Ectodermal cell (in vitro differentiated cells): ENCODE measurements around the gene GK.

ENCODE experiments used
- H3K27ac ChIP-seq: 2 replicates; pipeline ENCODE4 v1.7.0; 2013; ENCODE audit warnings: mild to moderate bottlenecking, low read depth, low read length; ENCODE audit not compliant: insufficient read depth, poor library complexity, severe bottlenecking
- H3K27me3 ChIP-seq: 2 replicates; pipeline ENCODE4 v1.7.0; 2013; ENCODE audit warnings: mild to moderate bottlenecking, low read length; ENCODE audit not compliant: insufficient read depth, control insufficient read depth, poor library complexity, severe bottlenecking
- H3K36me3 ChIP-seq: one replicate; pipeline ENCODE4 v1.7.0; 2013; ENCODE audit warnings: low read length; ENCODE audit not compliant: control insufficient read depth, insufficient read depth
- H3K4me1 ChIP-seq: one replicate; pipeline ENCODE4 v1.7.0; 2013; ENCODE audit warnings: low read length; ENCODE audit not compliant: control insufficient read depth, insufficient read depth
- H3K4me3 ChIP-seq: 2 replicates; pipeline ENCODE4 v1.7.0; 2013; ENCODE audit warnings: low read depth, low read length, control low read depth; ENCODE audit not compliant: insufficient read depth
- H3K9me3 ChIP-seq: 2 replicates; pipeline ENCODE4 v1.7.0; 2013; ENCODE audit warnings: mild to moderate bottlenecking, low read length, moderate library complexity; ENCODE audit not compliant: control insufficient read depth
- WGBS, 2 experiments: methylation state at CpG; one replicate each; pipeline ENCODE4 v1.1.7; 2013; ENCODE audit warnings: missing lambda C conversion rate in 2 of 2; 5-methylcytosine and 5-hydroxymethylcytosine counted together

The GK gene

DNA sequence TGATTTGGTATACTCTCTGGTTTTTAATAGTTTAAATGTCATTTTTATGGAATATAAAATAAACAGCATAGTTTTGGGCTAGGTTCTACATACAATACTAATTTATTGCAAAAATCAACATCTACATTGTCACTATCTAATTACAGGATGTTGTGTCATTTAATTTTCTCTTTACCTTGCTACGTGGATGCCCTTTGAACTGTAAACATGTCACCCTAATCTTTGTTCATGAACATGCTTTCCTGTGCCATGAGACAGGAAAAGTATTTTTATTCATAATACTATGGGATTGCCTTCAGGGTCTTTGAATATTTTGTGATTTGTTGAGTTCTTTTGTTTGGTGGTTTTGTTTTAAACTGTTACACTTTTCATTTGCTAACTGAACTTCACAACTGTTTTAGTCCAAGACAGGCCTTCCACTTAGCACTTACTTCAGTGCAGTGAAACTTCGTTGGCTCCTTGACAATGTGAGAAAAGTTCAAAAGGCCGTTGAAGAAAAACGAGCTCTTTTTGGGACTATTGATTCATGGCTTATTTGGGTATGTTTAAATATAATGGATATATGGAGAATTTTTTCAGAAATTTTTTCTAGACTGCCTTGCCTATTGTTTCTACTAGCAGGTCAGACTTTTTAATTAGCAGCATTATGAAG lies 40.9 kb downstream of the GK start:
- H3K27ac ChIP-seq = no peak overlapping the region
- H3K4me1 ChIP-seq = no peaks in the 10 kb centered on the region
- no peaks in the 10 kb centered on the region for H3K36me3 ChIP-seq
- no peak overlapping the region for H3K4me3 ChIP-seq
- no peaks in the 10 kb centered on the region for H3K9me3 ChIP-seq
- H3K27me3 ChIP-seq = no peaks in the 10 kb centered on the region
- WGBS, 2 experiments = 82 to 88% methylated on average over 2 to 4 of the region's 4 CpGs

DNA sequence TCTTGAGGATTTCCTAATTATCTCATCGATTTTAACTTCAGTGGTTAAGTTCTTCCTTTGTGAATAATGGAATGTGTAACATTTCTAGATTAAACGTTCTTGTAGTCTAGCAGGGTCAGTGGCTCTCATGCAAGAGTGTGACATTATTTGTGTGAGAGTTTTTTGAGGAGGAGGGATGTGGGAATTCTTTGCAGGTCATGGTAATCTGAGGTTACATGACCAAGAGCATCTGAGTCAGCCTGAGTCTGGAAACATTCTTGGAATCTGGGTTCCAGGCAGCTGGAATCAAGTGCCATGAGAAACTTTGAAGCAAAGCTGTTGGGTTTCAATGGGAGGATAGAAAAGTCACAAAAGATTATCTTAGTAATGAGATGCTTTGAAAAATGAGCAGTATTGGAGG lies 49.5 kb downstream of the GK start:
- WGBS, 2 experiments = 93 to 98% methylated on average over 2 of the region's 2 CpGs
- H3K4me3 ChIP-seq = no peak overlapping the region
- H3K36me3 ChIP-seq = no peaks in the 10 kb centered on the region
- H3K27me3 ChIP-seq = no peaks in the 10 kb centered on the region
- no peak overlapping the region for H3K27ac ChIP-seq
- no peaks in the 10 kb centered on the region for H3K4me1 ChIP-seq
- no peaks in the 10 kb centered on the region for H3K9me3 ChIP-seq

DNA sequence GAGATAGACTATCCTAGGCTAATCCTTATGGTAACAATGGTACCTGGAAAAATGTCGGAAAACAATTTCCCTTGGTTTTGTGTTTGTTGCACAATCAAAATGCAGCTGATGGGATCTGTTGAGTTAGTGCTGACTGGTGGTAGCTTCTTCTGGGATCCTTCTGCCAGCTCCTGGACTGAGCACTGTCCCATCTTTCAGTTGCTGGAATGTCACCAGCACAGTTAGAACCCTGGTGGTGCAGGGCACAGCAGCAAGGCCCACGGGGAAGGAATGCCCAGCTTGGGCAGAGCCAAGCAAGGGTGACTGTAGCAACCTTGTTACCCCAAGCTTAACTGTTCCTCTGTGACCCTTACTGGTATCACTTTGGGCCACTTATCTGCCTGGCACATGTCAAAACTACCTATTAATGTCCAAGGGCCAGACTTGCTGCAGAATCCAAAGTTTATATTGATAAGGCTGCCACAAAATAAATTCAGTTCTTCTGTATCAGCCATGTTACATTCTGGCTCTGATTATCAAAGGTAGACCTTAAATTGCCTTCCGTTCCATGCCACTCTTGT lies 53.1 kb downstream of the GK start:
- Histone ChIP-seq H3K4me1 (no peaks in the 10 kb centered on the region), H3K4me3 (no peak overlapping the region), H3K36me3 (no peaks in the 10 kb centered on the region), H3K27me3 (no peaks in the 10 kb centered on the region), H3K27ac (no peak overlapping the region), H3K9me3 (no peaks in the 10 kb centered on the region)
- WGBS, 2 experiments = 92 to 93% methylated on average over 3 of the region's 3 CpGs

DNA sequence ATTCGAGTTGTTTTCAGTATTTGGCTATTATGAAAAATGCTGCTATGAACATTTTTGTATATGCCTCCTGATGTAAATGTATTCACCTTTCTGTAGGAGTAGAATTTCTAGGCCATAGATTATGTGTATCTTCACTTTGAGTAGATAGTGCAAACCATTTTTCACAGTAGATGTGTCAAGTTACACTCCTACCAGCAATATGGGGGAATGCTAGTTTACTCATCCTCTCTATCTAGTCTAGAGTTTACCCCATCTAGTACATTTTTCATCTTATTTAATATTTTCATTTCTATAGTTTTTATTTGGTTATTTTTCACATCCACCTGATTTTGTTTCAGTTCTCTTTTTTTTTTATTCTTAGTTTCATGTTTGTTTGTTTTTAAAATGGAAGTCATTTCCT lies 59.0 kb downstream of the GK start:
- Histone ChIP-seq H3K36me3 (no peaks in the 10 kb centered on the region), H3K4me1 (no peaks in the 10 kb centered on the region), H3K9me3 (no peaks in the 10 kb centered on the region), H3K27ac (no peak overlapping the region), H3K27me3 (no peaks in the 10 kb centered on the region), H3K4me3 (no peak overlapping the region)
- WGBS, 2 experiments = 83% methylated on average over 1 of the region's 1 CpG; no CpG with 5 or more reads in 1 of the 2 experiments

DNA sequence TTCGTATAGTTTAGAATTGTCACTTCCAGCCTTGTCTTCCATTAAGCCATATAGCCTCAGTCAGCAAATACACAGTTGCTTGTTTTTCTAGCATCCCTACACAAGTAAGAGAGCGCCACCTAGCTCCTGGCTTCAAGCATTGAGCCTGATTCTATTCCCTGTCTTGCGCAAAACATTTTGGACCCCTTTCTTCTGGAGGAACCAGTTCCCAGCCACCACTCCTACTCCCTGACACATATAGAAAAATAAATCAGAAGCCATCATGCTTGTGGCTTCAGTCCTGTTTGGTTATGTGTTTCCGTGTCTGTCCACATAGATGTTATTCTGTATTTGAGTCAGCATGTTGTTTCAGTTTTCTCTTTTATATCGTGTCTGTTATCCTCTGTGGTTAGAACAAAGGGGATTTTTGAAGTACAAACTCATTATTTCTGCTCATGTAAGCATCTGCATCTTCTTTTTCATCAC lies 59.9 kb downstream of the GK start:
- Histone ChIP-seq H3K4me1 (no peaks in the 10 kb centered on the region), H3K4me3 (no peak overlapping the region), H3K9me3 (no peaks in the 10 kb centered on the region), H3K36me3 (no peaks in the 10 kb centered on the region), H3K27ac (no peak overlapping the region), H3K27me3 (no peaks in the 10 kb centered on the region)
- WGBS, 2 experiments = 69 to 77% methylated on average over 5 of the region's 5 CpGs

DNA sequence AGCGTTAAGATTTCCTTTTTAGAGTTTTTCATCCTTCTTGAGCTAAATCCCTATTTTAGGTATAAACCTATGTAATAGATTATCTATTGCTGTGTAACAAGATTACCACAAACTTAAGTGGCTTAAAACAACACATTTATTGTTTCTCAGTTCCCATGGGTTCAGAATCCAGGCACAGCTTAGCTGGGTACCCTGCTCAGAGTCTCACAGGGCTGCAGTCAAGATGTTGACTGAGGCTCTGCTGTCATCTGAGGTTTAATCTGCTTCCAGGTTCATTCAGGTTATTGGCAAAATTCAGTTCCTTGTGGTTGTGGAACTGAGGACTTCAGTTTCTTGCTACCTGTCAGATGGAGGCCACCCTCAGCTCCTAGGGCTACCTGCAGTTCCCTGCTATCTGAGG lies 60.9 kb downstream of the GK start:
- Histone ChIP-seq H3K27ac (no peak overlapping the region), H3K27me3 (no peaks in the 10 kb centered on the region), H3K36me3 (no peaks in the 10 kb centered on the region), H3K9me3 (no peaks in the 10 kb centered on the region), H3K4me1 (no peaks in the 10 kb centered on the region), H3K4me3 (no peak overlapping the region)
- no CpG with 5 or more reads among the region's 1 CpG for WGBS, 2 experiments

DNA sequence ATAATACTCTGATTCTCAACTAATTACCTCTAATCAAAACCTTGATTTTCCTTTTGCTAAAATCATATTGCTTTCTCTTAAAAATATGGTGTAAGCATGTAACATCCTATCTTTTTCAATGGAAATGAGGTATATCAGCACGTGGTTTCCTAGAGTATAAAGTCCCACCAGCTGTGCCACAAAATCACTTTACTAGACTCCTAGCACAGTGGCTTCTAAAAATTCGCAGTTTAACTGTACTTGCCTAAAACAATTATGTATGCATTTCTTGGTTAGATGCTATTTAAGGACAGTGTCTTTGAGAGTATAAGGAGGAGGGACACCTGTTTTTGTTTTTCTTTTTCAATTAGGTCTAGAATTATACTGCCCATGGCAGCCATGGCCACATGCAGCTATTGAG lies 62.8 kb downstream of the GK start:
- H3K36me3 ChIP-seq = no peaks in the 10 kb centered on the region
- H3K27me3 ChIP-seq = no peaks in the 10 kb centered on the region
- no peaks in the 10 kb centered on the region for H3K4me1 ChIP-seq
- no peak overlapping the region for H3K4me3 ChIP-seq
- no peak overlapping the region for H3K27ac ChIP-seq
- no peaks in the 10 kb centered on the region for H3K9me3 ChIP-seq
- WGBS, 2 experiments = 90 to 95% methylated on average over 2 of the region's 2 CpGs

DNA sequence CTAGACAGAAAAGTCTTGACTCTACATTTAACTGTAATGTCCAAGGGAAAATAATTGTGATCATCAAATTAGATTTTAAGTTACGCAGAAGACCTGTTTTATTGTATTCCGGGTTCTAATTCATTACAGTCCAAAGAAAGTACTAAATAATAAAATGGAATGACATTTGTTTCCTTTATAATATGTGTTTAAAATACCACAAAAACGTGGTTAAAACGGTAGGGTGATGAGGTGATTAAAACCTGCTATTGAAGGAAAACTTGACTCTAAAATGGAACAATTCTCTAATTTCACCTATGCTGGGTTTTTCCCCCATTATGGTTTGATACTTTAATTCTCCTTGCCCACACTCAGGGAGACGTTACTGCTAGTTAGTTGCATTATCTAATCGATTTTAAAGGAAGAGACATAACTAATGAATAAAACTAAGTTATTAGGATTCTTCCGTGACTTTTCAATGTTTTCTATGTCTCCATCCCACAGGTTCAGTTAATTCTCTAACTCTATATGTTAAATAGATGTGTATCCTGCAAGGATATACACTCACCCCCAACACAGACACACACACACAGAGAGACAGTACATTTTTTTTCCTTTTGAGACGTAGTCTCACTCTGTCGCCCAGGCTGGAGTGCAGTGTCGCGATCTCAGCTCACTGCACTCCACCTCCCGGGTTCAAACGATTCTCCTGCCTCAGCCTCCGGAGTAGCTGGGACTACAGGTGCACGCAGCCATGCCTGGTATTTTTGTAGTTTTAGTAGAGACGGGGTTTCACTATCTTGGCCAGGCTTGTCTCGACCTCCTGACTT lies 80.8 kb downstream of the GK start:
- no peaks in the 10 kb centered on the region for H3K36me3 ChIP-seq
- no peak overlapping the region for H3K27ac ChIP-seq
- H3K9me3 ChIP-seq = no peaks in the 10 kb centered on the region
- WGBS, 2 experiments = 86 to 88% methylated on average over 10 to 15 of the region's 17 CpGs
- H3K27me3 ChIP-seq = no peaks in the 10 kb centered on the region
- no peaks in the 10 kb centered on the region for H3K4me1 ChIP-seq
- H3K4me3 ChIP-seq = no peak overlapping the region

DNA sequence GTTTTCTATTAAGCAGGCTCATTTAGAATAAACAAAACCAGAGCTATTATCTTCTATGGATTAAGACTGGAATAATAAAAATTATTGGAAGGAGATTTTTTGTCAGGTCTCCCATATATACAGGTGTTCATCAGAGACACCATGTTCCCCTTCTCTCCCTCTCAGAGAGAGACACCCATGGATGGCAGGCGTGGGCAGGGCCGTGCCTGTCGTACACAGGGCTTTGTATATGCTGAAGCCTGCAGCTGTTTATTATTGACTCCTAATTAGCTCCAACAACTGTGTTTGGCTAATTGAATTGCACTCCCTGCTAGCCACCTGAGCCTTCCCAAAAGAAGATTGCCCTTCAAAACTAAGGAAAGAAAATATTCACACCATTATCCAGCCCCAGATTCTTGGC lies 81.6 kb downstream of the GK start:
- H3K9me3 ChIP-seq = no peaks in the 10 kb centered on the region
- no peak overlapping the region for H3K27ac ChIP-seq
- WGBS, 2 experiments = 82 to 93% methylated on average over 3 of the region's 3 CpGs
- H3K4me3 ChIP-seq = no peak overlapping the region
- H3K4me1 ChIP-seq = no peaks in the 10 kb centered on the region
- H3K36me3 ChIP-seq = no peaks in the 10 kb centered on the region
- H3K27me3 ChIP-seq = no peaks in the 10 kb centered on the region

DNA sequence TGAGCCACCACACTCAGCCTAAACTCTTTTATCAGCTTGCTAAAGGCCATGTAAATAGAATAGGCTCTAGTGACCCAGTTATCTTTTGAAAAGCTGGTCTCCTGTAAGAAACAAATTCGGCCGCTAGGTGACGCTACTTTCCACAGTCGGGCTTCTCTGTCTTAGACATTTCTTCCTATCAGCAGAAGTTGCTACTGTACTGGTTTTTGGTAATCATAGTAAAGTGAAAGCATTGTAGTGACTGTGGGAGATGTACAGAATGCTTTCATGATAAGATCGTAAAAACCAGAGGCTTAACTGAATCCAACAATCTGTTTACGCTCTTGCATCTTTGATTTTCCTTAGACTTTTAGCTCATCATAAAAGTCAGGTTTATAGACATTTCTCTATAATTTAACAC lies 82.6 kb downstream of the GK start:
- WGBS, 2 experiments = 19 to 25% methylated on average over 6 of the region's 6 CpGs
- Histone ChIP-seq H3K27ac (no peak overlapping the region), H3K27me3 (no peaks in the 10 kb centered on the region), H3K36me3 (no peaks in the 10 kb centered on the region), H3K4me3 (no peak overlapping the region), H3K9me3 (no peaks in the 10 kb centered on the region), H3K4me1 (no peaks in the 10 kb centered on the region)
